Medulla oblongata (tissue), 1 donor: ENCODE results near the gene PSMC3.
A peak's percentile ranks its signal among the peaks of the same experiment; 100 is the strongest.

Experiments used
- DNase-seq: peaks from one replicate; pipeline ENCODE4 v3.0.0-alpha.2; 2015; ENCODE audit errors: extremely low spot score

PSMC3 gene

DNA sequence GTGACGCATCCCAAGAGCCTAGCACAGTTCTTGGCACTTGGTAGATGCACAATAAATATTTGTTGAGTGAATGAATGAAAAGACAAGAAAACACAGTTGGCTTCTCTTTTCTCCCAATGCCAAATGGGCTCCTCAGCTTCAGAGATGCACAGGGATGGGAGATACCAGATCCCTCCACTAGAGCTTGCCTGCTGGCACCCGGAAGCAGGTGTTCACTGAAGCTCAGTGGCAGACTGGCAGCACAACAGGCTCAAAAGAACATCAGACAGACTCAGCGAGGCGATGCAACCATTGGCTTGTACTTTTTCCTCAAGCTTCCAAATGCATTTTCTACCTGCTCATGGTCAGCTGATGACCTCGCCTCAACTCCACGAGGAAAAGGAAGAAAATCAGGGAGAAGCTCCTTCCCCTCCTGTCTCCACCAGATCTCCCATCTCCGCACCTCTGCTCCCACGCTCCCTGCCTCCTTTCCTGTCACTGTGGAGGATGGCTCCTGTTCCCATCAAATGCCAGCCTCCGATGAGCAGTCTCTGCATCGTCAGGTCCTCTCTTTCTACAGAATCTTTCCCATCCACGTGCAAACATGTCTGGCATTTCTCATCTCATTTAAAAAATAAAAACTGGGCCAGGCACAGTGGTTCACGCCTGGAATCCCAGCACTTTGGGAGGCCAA lies 16.9 kb upstream of the PSMC3 start:
- no peak for DNase-seq

DNA sequence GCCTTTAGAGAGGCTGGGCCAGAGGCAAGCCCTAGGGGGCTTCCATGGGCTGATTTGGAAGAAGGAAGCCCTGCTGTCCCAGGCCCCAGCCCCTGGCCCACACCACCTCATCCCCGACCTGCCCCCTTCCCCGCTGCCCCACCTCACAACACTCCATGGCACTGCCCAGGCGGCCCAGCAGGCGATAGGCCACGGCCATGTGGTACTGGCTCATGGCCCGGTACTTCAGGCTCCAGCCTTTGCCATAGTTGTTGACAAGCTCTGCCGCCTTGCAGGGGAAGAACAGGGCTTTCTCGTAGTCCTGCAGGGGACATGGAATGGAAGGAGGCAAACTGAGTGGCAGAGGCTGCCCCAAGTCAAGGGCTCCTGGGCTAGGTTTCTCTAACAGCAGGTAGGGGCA lies 16.3 kb upstream of the PSMC3 start:
- peak; percentile 64 for DNase-seq

DNA sequence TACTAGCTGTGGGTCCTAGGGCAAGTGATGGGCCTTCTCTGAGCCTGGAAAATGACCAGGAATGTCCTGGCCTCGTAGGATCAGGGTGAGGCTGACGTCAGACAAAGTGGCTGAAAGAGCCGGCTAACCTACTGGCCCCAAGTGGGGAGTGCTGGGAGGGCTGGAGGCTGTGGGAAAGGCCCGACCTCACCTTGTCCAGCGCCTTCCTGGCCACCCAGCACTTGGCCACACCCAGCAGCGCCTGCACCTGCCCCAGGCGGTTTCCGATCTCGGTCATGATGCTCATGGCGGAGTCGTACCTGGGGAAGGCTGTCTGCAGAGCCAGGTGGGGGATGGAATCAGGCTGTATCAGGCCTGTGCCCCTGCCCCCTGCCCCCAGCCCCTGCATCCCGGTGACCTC lies 15.2 kb upstream of the PSMC3 start:
- DNase-seq: no peak

DNA sequence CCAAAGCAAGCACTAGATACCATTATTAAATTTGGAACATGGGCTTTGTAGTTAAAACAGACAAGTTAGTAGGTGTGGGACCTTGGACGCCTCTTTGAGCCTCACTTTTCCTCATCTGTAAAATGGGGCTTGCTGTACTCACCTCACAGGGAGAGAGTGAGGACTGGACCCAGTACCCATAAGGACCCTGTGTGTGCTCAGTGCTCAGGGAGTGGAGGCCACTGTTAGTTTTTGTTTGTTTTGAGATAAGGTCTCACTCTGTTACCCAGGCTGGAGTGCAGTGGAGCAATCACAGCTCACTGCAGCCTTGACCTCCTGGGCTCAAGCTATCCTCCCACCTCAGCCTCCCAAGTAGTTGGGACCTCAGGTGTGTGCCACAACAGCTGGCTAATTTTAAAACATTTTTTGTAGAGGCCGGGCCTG lies 13.8 kb upstream of the PSMC3 start:
- no peak for DNase-seq

DNA sequence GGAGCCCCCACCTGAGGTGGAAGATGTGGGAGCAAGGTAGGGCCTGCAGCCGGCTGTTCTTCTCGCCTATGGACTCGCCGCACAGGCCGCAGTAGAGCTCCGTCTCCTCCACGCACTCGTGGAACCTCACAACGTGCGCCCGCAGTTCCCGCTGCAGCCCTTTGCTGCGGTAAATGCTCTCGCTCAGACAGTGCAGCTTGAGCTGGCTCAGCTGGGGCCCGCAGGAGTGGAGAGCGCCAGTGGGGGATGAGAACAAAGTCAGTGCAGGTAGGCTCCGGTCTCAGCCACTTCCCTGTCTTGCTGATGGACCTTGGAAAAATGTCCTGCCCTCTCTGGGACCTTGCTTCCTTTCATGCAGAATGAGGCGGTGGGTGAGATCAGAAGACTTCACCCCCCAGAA lies 12.5 kb upstream of the PSMC3 start:
- no peak for DNase-seq

DNA sequence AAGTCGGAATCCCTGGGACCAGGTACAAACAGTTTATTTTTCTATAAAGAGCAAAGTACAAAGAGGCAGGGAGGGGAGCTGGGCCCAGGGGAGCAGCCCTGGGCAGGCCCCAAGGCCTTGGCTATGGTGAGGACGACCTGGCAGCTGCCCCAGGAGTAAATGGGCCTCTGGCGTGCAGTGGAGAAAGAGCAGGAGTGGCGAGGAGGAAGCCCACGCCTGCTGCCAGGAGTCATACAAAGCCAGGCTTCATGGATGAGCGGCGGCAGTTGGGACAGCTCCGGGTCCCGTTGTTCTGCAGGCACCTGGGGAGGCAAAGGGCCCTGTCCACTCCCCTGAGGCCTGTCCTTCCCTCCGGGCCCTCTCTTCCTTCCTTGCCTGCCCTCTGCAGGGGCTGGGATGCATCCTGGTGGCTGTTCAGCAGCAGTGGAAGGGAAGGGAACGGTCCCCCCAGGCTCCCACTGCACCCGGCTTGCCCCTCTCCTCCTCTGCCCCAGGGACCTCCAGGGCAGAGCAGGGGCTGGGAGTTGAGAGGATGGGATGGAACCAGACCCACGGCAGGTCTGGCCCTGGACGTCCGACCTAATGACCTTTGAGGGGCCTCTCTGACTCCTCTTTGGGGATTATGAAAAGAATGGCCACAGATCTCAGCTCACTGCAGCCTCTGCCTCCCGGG lies 11.6 kb upstream of the PSMC3 start:
- DNase-seq: peak; percentile 53

DNA sequence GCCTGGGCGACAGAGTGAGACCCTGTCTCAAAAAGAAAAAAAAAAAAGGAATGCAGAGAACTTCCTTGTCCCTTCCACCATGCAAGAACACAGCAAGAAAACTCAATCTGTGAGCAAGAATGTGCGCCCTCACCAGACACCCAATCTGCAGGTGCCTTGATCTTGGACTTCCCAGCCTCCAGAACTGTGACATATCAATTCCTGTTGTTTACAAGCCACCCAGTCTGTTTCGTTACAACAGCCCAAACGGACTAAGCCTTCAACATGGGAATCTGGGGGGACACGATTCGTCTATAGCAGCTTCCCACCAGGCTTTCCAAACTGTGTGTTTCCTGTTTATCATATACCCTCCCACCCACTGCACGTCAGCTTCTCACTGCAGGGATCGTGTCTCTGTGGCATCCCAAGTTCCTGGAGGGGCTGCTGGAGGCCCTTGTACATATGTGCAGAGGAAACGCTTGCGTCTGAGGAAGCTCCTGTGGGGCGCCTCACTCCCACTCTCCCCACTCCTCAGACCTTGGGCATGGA lies 11.0 kb upstream of the PSMC3 start:
- no peak for DNase-seq

DNA sequence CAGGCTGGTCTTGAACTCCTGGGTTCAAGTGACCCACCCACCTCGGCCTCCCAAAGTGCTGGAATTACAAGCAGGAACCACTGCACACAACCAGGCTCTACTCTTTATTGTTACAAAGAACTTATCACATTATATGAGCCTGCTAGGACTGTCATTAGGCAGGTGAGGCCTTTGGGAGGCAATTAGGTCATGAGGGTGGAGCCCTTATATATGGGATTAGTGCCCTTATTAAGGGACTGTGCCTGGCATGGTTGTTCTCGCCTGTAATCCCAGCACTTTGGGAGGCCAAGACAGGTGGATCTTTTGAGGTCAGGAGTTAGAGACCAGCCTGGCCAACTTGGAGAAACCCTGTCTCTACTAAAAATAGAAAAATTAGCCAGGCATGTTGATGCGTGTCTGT lies 10.5 kb upstream of the PSMC3 start:
- DNase-seq: no peak

DNA sequence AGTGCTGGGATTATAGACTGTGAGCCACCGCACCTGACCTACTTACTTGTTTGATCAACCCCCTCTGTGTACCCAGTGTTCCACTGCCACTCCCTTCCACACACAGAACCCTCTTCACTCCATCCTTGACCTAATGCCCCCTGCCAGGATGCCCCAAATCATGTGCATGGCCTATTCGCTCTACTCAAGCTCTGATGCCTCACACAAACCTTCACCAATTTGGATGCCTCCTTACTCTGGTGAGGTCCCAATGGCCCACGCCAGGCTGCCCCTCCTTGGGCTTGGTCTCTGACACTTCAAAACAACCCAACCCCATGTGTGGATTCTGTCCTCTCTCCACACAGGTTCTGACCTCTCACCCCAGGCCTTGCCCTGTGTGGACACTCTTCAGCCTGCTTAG lies 9.4 kb upstream of the PSMC3 start:
- DNase-seq: no peak

DNA sequence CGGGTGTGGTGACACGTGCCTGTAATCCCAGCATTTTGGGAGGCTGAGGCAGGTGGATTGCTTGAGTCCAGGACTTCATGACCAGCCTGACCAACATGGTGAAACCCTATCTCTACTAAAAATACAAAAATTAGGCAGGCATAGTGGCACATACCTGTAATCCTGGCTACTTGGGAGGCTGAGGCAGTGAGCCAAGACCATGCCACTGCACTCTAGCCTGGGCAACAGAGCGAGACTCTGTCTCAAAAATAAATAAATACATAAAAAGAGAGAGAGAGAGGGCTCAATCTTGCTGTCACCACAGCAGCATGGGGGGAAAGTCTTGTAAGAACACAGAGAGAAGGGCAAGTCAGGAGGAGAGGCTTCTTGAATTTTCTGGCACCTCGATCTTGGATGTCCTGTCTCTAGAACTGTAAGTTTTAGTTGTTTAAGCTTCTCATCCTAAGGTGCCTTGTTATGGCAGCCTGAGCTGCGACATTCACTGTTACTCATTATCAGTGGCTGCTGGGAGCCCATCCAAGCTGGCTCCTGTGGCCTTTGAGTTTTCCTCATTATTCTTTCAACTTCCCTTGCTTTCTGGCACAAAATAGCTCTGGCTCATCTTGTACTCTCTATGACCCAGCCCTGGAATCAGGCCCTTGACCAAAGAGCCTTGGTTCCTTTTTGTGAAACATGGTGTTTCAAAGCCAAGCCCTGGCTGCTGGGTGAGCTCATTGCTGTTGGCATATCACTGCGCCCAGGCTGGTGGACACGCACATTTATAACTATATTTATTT lies 8.0 kb upstream of the PSMC3 start:
- DNase-seq: peak; percentile 61

DNA sequence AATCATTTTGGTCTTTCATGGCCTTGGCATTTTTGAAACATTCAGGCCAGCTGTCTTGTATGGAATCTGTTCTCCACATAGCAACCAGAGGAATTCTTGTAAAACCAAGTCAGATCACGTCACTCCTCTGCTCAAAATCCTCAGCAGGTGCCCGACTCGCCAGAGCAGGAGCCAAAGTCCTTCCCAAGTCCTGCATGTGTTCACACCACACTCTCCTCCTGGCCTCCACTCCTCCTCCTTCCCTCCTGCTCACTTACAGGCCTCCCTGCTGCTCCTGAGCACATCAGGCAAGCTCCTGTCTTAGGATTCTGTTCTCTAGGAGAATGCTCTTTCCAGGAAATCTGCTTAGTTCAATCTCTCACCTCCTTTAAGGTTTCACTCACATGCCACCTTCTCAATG lies 6.9 kb upstream of the PSMC3 start:
- DNase-seq: no peak

DNA sequence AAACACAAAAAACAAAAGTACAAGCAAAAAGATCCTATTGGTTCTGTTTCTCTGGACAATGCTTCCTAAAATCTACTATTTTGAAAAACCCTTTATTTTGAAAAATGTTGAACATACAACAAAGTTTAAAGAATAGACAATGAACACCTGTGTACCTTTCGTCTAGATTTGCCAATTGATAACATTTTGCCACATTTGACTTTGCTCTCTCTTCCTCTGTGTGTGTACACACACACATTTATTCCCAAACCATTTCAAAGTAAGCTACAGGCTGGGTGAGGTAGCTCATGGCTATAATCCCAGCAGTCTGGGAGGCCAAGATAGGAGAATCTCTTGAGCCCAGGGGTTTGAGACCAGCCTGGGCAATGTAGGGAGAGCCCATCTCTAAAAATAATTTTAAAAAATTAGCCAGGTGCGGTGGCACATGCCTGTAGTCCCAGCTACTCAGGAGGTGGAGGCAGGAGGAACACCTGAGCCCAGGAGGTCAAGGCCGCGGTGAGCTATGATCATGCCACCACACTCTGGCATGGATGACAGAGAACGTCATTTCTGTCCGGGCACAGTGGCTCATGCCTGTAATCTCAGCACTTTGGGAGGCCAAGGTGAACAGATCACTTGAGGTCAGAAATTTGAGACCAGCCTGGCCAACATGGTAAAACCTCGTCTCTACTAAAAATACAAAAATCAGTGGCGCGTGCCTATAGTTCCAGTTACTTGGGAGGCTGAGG lies 5.3 kb upstream of the PSMC3 start:
- DNase-seq: no peak

DNA sequence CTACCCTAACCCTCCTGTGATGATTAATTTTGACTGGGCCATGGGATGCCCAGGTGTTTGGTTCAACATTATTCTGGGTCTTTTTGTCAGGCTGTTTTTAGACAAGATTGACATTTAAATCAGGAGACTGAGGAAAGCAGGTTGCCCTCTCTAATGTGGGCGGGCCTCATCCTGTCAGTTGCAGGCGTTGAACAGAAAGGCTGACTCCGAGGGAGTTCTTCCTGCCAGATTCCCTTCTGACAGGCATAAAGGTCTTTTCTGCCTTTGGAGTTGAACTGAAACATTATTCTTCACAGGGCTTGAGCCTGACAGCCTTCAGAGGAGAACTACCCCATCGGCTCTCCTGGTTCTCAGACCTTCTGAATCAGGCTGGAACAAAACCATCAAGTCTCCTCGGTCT lies 4.3 kb upstream of the PSMC3 start:
- no peak for DNase-seq

DNA sequence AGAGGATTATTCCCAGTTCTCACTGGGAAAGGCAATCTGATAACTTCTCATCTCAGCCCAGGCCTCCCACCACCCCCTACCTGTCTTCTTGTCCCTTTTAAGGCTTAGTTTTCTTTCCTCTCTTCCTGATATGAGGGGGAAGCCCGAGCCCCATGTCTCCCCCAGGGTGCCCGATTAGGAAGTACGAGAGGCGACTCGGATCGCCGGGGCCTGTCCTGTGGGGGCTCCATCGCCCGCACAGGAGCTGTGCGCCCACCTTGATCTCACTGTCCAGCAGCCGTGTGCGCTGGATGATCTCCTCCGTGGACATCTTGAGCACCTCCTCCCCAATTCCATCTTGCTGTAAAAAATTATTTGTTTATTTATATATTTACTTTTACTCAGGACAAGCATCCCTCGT lies 628 bp downstream of the PSMC3 start:
- DNase-seq: no peak

DNA sequence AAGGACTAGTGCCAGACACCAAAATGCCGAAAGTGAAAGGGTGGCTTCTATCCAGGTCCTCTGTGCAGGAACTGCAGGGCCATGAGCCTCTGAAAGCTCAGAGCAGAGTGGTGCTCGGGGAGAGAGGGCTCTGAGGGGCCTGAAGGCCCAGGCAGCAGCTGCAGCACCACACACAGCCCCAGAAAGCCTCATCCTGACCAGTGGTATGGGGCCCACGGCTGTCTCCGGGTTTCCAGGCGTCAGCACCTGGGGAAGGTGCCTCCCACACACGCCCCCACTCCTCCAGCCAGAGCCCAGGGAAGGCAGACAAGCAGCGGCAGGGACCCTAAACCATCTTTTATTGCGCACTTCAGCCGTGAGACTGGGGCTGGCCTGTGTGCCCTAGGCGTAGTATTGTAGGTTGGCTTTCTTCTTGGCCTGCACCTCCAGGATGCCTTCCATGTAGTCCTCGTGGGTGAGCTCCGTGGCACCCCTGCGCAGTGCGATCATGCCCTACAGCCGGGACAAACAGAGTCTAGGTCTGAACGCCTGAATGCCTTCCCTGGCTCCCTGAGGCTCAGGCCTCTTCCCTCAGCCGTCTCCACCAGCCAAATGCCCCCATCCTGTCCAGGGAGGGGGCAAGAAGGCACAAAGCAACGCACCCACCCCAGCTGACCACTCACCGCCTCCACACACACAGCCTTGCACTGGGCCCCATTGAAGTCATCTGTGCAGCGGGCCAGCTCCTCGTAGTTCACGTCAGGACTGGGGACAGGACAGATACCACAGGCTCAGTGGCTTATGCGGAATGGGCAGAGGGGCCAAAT lies 7.6 kb downstream of the PSMC3 start:
- DNase-seq: no peak

DNA sequence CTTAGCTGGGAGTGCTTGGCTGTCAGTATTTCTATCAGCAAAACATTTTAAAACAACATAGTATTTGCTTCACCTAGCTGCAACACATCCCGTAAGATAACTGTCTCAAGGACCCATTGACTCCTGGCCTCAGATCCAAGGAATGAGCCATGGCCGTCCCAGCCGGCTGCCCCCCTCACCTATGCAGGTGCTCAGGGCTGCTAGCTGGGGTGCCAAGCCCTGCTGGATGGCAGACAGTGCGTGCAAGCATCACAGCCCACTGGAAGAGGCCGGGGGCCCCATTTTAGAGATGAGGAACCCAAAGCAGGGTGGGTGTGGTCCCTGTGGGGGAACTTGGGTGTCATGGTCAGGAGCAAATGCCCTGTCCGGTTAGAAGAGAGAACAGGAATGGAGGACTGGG lies 8.5 kb downstream of the PSMC3 start:
- no peak for DNase-seq

DNA sequence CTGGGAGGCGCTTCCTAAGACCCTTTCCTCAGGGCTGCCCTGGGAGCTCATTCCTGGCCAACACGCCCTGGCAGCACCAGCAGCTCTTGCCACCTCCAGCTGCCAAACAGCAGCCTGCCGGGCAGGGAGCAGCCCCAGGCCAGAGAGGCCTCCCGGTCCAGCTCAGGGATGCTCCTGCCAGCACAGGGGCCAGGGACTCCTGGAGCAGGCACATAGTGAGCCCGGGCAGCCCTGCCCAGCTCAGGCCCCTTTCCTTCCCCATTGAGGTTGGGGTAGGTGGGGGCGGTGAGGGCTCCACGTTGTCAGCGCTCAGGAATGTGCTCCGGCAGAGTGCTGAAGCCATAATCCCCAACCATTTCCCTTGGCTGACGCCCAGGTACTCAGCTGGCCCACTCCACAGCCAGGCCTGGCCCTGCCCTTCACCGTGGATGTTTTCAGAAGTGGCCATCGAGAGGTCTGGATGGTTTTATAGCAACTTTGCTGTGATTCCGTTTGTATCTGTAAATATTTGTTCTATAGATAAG lies 10.2 kb downstream of the PSMC3 start:
- no peak for DNase-seq

DNA sequence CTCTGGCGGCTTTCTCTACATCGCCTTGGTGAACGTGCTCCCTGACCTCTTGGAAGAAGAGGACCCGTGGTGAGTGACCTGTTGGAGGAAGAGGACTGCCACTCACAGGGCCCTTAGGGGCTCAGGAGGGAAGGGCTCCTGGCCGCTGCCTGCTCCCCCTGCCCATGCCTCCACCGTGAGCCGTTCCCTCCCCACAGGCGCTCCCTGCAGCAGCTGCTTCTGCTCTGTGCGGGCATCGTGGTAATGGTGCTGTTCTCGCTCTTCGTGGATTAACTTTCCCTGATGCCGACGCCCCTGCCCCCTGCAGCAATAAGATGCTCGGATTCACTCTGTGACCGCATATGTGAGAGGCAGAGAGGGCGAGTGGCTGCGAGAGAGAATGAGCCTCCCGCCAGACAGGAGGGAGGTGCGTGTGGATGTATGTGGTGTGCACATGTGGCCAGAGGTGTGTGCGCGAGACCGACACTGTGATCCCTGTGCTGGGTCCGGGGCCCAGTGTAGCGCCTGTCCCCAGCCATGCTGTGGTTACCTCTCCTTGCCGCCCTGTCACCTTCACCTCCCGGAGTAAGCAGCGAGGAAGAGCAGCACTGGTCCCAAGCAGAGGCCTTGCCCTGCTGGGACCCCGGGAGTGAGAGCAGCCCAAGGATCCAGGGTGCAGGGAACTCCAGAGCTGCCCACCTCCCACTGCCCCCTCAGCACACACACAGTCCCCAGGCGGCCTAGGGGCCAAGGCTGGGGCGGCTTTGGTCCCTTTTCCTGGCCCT lies 11.0 kb downstream of the PSMC3 start:
- no peak for DNase-seq

DNA sequence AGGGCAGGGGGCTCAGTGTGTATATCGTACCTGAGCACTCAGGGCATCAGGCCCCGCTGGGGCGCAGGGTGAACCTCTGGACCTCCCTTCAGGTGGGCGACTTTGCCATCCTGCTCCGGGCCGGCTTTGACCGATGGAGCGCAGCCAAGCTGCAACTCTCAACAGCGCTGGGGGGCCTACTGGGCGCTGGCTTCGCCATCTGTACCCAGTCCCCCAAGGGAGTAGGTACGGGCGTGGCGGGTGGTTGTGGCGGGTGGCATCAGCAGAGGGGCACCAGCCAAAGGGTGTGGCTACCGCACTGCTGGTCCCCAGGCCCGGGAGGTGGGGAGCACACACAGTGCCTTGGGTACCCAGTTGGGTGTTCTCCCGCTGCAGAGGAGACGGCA lies 11.6 kb downstream of the PSMC3 start:
- no peak for DNase-seq
